ENCODE results near the gene HES2. TPM values are rescaled to one million over a fixed set of nuclear protein-coding genes. Genes with fewer than 3 reads are reported as not detected.

The HES2 gene
- total and polyA plus RNA-seq, 12 donors, result 0.04 to 0.18 (median 0.10) TPM; not detected in 7

DNA sequence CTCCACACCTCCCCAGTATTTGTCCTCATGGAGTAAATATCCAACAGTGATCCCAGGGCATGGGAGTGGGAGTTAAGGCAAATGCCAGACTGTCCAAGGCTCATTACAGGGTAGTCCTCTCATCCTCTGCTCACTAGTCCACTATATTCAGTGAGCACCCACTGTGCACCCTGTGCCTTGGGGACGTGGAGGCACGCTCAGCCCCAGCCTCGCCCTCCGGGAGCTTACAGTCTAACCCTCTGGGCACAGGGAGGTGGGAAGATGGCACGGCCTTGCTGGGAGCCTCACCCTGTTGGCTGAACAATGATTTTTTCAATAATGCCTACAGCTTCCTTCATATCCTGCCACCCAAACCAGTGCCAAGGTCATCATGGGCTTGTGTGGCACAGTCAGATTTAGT, 2.8 kb downstream of the HES2 start:
- peaks cover 9 to 21% of the 10 kb centered on the region in 2 donors for H3K4me1 ChIP-seq (replicated peaks in 1 of 2)
- DNase-seq, result no peak
- no peak overlapping the region for H3K4me3 ChIP-seq
- intact Hi-C loops (cut with DNase I), result no loop called here
- peaks cover 72% of the 10 kb centered on the region for H3K27me3 ChIP-seq
- TF ChIP-seq POLR2A (IDR thresholded peaks at IDR 0.05), result no peak
- TF ChIP-seq, protein P1, sequence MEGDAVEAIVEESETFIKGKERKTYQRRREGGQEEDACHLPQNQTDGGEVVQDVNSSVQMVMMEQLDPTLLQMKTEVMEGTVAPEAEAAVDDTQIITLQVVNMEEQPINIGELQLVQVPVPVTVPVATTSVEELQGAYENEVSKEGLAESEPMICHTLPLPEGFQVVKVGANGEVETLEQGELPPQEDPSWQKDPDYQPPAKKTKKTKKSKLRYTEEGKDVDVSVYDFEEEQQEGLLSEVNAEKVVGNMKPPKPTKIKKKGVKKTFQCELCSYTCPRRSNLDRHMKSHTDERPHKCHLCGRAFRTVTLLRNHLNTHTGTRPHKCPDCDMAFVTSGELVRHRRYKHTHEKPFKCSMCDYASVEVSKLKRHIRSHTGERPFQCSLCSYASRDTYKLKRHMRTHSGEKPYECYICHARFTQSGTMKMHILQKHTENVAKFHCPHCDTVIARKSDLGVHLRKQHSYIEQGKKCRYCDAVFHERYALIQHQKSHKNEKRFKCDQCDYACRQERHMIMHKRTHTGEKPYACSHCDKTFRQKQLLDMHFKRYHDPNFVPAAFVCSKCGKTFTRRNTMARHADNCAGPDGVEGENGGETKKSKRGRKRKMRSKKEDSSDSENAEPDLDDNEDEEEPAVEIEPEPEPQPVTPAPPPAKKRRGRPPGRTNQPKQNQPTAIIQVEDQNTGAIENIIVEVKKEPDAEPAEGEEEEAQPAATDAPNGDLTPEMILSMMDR (IDR thresholded peaks at IDR 0.05), result no peak
- H3K36me3 ChIP-seq (replicated peaks in 1 of 2), result no peaks in the 10 kb centered on the region
- H3K9me3 ChIP-seq (replicated peaks in 1 of 3), result no peaks in the 10 kb centered on the region
- 69 to 80% (median 78%) methylated on average over 5 of the region's 5 CpGs; no CpG with 5 or more reads in 1 of the 4 donors for WGBS, 4 donors
- H3K27ac ChIP-seq, result no peak overlapping the region

DNA sequence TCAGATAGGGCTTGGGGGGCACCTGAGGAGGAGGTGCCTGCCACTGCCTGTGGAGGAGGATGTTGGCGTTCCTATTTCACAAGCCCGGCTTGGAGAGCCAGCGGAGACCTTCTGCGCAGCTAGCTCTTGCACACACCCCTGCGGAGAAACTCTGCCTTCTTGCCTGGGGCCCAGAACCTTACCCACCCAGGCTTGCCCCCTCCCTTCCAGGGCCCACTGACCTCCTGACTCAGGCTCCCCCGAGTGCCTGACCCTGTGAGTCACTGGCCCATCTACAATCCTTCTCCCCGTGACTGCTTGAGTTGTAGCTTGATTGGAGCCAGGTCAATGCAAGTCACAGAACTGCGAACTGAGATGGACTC, 3.4 kb downstream of the HES2 start:
- Histone ChIP-seq H3K27ac (no peak overlapping the region), H3K4me1 (replicated peaks in 1 of 2) (peaks cover 9 to 21% of the 10 kb centered on the region in 2 donors), H3K9me3 (replicated peaks in 1 of 3) (no peaks in the 10 kb centered on the region), H3K27me3 (peaks cover 72% of the 10 kb centered on the region), H3K36me3 (replicated peaks in 1 of 2) (no peaks in the 10 kb centered on the region), H3K4me3 (no peak overlapping the region)
- no peak for TF ChIP-seq POLR2A (IDR thresholded peaks at IDR 0.05)
- TF ChIP-seq, protein P1 (IDR thresholded peaks at IDR 0.05), result no peak
- intact Hi-C loops (cut with DNase I), result no loop called here
- WGBS, 4 donors, result 64 to 79% (median 72%) methylated on average over 4 to 8 of the region's 8 CpGs
- DNase-seq, result no peak

DNA sequence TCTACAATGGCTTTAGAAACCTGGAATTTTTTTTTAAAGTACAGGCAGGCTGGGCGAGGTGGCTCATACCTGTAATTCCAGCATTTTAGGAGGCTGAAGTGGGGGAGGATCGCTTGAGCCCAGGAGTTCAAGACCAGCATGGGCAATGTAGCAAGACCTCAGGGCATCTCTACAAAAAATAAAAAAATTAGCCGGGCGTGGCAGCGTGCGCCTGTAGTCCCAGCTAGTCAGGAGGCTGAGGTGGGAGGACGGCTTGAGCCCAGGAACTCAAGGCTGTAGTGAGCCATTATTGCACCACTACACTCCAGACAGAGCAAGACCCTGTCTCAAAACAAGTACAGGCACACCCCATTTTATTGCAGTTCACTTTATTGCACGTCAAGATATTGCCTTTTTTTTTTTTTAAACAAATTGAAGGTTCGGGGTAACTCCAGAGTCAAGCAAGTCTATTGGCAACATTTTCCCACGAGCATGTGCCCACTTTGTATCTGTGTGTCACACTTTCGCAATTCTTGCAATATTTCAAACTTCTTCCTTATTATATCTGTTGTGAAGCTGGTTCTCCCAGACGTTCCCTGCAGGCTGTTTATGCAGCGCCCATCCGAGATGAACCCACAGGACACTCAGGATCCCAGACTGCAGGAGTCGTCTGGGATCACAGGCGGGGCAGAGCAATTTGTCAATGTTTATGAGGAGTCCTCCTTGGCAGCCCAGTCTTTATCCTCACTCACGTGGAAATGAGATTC, 4.7 kb downstream of the HES2 start:
- Histone ChIP-seq H3K27ac (no peak overlapping the region), H3K36me3 (replicated peaks in 1 of 2) (no peaks in the 10 kb centered on the region), H3K9me3 (replicated peaks in 1 of 3) (no peaks in the 10 kb centered on the region), H3K4me1 (replicated peaks in 1 of 2) (peaks cover 8 to 14% of the 10 kb centered on the region in 2 donors), H3K27me3 (peaks cover 62% of the 10 kb centered on the region), H3K4me3 (no peak overlapping the region)
- TF ChIP-seq, protein P1 (IDR thresholded peaks at IDR 0.05), result no peak
- TF ChIP-seq POLR2A (IDR thresholded peaks at IDR 0.05), result no peak
- intact Hi-C loops (cut with DNase I), result loop anchor here in 1 of 2 donors (5.0 kb wide), 1 partner anchor 168 kb away; no protein-coding TSS in a partner anchor
- 60 to 63% (median 61%) methylated on average over 17 of the region's 17 CpGs for WGBS, 4 donors
- no peak for DNase-seq

DNA sequence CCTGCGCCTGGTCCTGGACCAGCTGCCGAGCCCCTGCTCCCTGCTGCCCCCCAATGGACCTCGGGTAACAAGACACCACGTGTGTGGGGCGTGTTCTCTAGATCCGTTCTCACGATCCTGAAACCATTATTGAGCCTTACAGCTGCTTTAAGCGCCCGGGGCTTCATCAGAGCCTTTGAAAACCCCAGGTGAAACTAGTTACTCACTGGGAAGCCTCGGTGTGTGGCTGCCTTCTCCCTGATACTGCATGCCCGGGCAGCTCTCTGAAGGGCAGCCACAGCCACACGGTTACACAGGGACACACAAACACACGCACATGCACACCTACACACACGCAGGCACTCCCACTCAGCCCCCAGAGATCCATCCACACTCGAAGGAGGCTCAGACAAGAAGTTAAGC, 5.3 kb downstream of the HES2 start:
- DNase-seq, result no peak
- Histone ChIP-seq H3K27ac (no peak overlapping the region), H3K27me3 (peaks cover 56% of the 10 kb centered on the region), H3K9me3 (replicated peaks in 1 of 3) (no peaks in the 10 kb centered on the region), H3K4me3 (no peak overlapping the region), H3K4me1 (replicated peaks in 1 of 2) (peaks cover 2 to 8% of the 10 kb centered on the region in 2 donors), H3K36me3 (replicated peaks in 1 of 2) (no peaks in the 10 kb centered on the region)
- TF ChIP-seq POLR2A (IDR thresholded peaks at IDR 0.05), result no peak
- TF ChIP-seq, protein P1 (IDR thresholded peaks at IDR 0.05), result peak in 3 of 6 experiments; percentile 13 to 28 (median 23)
- WGBS, 4 donors, result 2 to 7% (median 4%) methylated on average over 10 to 15 of the region's 15 CpGs
- intact Hi-C loops (cut with DNase I), result loop anchor here in 1 of 2 donors (5.0 kb wide), 1 partner anchor 167 kb away; no protein-coding TSS in a partner anchor

All from adrenal gland (tissue), 12 donors.